HepG2 (cell line): ENCODE results near the gene ADRA2A. TPM values are rescaled to one million over a fixed set of nuclear protein-coding genes. Genes with fewer than 3 reads are reported as not detected.

Source experiments
- ATAC-seq: fragments of 200-7000 bp; cut with Tn5 transposase; 3 replicates; pipeline ENCODE4 v1.9.1; 2020; ENCODE audit warnings: mild to moderate bottlenecking, moderate library complexity
- BruUV-seq: library from RNA; stranded (reverse); fragments of 400-500 nt; replicated peaks from 2 replicates; lab custom pipeline; 2021; lab: Mats Ljungman, UMichigan
- CTCF ChIA-PET: fragments of 300-600 bp; formaldehyde crosslinking; extraction: SDS; loops from one replicate; lab custom pipeline; 2021; ENCODE audit warnings: low total read pairs, inconsistent platforms, low intra/inter-chr PET ratio; lab: Yijun Ruan, JAX
- POLR2A ChIA-PET: fragments of 350-600 bp; sonication (Branson Sonifier 250); formaldehyde crosslinking; loops from one replicate; lab custom pipeline; 2020; ENCODE audit warnings: antibody characterized with exemption, inconsistent platforms; lab: Yijun Ruan, JAX
- DNase-seq: peaks from one replicate; pipeline ENCODE4 v3.0.0-alpha.2; 2015; ENCODE audit warnings: low spot score
- FAIRE-seq: peaks from 3 replicates; lab custom pipeline; 2011; peaks lifted over from hg19 to GRCh38; lab: Jason Lieb, UNC
- H2AFZ ChIP-seq: one replicate; pipeline ENCODE4 v1.6.1; 2011; ENCODE audit warnings: low read length, inconsistent platforms
- H3K27ac ChIP-seq: fragments of 300-600 bp; 3 replicates; pipeline ENCODE4 v1.8.0; 2011; ENCODE audit warnings: mixed run types, mild to moderate bottlenecking, mixed read lengths, low read length, inconsistent platforms; ENCODE audit not compliant: insufficient read depth; ENCODE audit errors: extremely low read length
- H3K27me3 ChIP-seq, 2 experiments: fragments of 200-600 bp in 1 of 2; 2 replicates in 1 of 2; 3 replicates in 1 of 2; pipeline versions ENCODE4 v1.6.0 to v1.8.0; 2011; ENCODE audit warnings: low read length in 2 of 2, mild to moderate bottlenecking in 2 of 2, moderate library complexity in 2 of 2, inconsistent platforms in 1 of 2; ENCODE audit not compliant: insufficient read depth in 2 of 2, control insufficient read depth in 1 of 2
- H3K36me3 ChIP-seq, 2 experiments: fragments of 200-600 bp in 1 of 2; replicated peaks in 1 of 2; 2 replicates in 1 of 2; 3 replicates in 1 of 2; pipeline versions ENCODE4 v1.5.1 to v1.8.0; 2011; ENCODE audit warnings: low read length in 2 of 2, inconsistent platforms in 1 of 2; ENCODE audit not compliant: insufficient read depth in 2 of 2, control insufficient read depth in 1 of 2
- H3K4me1 ChIP-seq: 2 replicates; pipeline ENCODE4 v1.5.1; 2012; ENCODE audit warnings: low read length, inconsistent platforms; ENCODE audit not compliant: insufficient read depth
- H3K4me2 ChIP-seq: 2 replicates; pipeline ENCODE4 v1.6.0; 2011; ENCODE audit warnings: low read depth, low read length, inconsistent platforms
- H3K4me3 ChIP-seq, 3 experiments: fragments of 200-600 bp in 1 of 3; sonication (generic), shearing (Covaris generic) in 1 of 3; replicated peaks in 1 of 3; 2 replicates each; pipeline ENCODE4 v1.5.1; 2011 to 2016; ENCODE audit warnings: low read length in 3 of 3, inconsistent platforms in 2 of 3, low read depth in 2 of 3, mild to moderate bottlenecking in 2 of 3, control low read depth in 1 of 3, mixed read lengths in 1 of 3; ENCODE audit not compliant: insufficient read depth in 1 of 3
- H3K79me2 ChIP-seq: one replicate; pipeline ENCODE4 v1.6.1; 2011; ENCODE audit warnings: low read length, inconsistent platforms; ENCODE audit not compliant: insufficient read depth
- H3K9ac ChIP-seq: 2 replicates; pipeline ENCODE4 v1.6.0; 2011; ENCODE audit warnings: mild to moderate bottlenecking, low read depth, low read length, inconsistent platforms; ENCODE audit not compliant: insufficient read depth
- H3K9me3 ChIP-seq: 2 replicates; pipeline ENCODE4 v1.5.1; 2012; ENCODE audit warnings: mild to moderate bottlenecking, low read length
- H4K20me1 ChIP-seq: 2 replicates; pipeline ENCODE4 v1.6.0; 2011; ENCODE audit warnings: inconsistent platforms, mild to moderate bottlenecking, low read length, moderate library complexity; ENCODE audit not compliant: insufficient read depth
- ATF7 ChIP-seq, 2 experiments: fragments of 450-650 bp in 1 of 2; sonication (generic) in 1 of 2; formaldehyde crosslinking in 1 of 2; IDR thresholded peaks; 2 replicates each; pipeline versions ENCODE4 v1.4.0 to v1.6.1; 2016 to 2020; ENCODE audit warnings: antibody characterized with exemption in 1 of 2, mild to moderate bottlenecking in 1 of 2, missing genetic modification reagents in 1 of 2
- CEBPB ChIP-seq: IDR thresholded peaks from 2 replicates; pipeline ENCODE4 v1.6.1; 2011; ENCODE audit warnings: low read depth, low read length, improper control_type of control experiment, borderline replicate concordance
- SATB2 ChIP-seq: sonication (generic); formaldehyde crosslinking; IDR thresholded peaks from 2 replicates; pipeline ENCODE4 v1.5.0; 2020; ENCODE audit warnings: missing genetic modification reagents
- ZNF841 ChIP-seq: sonication (generic); formaldehyde crosslinking; IDR thresholded peaks from 2 replicates; pipeline ENCODE4 v1.8.1; 2023; ENCODE audit warnings: missing genetic modification reagents, borderline replicate concordance
- WGBS: methylation state at CpG from one replicate; pipeline ENCODE4 v1.1.6; 2017; ENCODE audit warnings: low lambda C conversion rate; 5-methylcytosine and 5-hydroxymethylcytosine counted together
- in situ Hi-C: cut with HindIII; loops from 2 replicates; pipeline ENCODE4 v1.10.0; 2017; ENCODE audit warnings: low pct_unique_long_range_greater_than_20kb; ENCODE audit not compliant: extremely low pct_ligation_motif_present
- intact Hi-C: fragments of 100-400 bp; cut with micrococcal nuclease; formaldehyde crosslinking; loops from one replicate; pipeline ENCODE4 v1.10.0; 2022; ENCODE audit not compliant: unreplicated experiment
- polyA plus RNA-seq, 8 experiments: library from polyadenylated mRNA; depleted of rRNA in 3 of 8; stranded (reverse) in 7 of 8; unstranded in 1 of 8; fragments of >200 nt; fragmentation: Illumina TruSeq in 4 of 8; extraction: Trizol in 4 of 8; gene quantifications; 2 replicates each; pipeline versions ENCODE4 v1.2.1 to v1.2.3, GENCODE V29; 2011 to 2016; ENCODE audit warnings: low read depth in 4 of 8, missing spikeins in 1 of 8, mixed read lengths in 1 of 8; ENCODE audit not compliant: insufficient read depth in 1 of 8
- total RNA-seq, 5 experiments: library from RNA; depleted of rRNA; stranded (reverse); fragments of >200 nt; fragmentation: Illumina TruSeq; extraction: Trizol; gene quantifications; 2 replicates each; pipeline ENCODE4 v1.2.3, GENCODE V29; 2016; ENCODE audit warnings: low read depth in 1 of 5
- TF ChIP-seq, protein P1 (sequence below): sonication (generic); formaldehyde crosslinking; IDR thresholded peaks from 2 replicates; pipeline ENCODE4 v1.8.0; 2022; ENCODE audit warnings: missing genetic modification reagents, low read depth, mild to moderate bottlenecking, borderline replicate concordance
- TF ChIP-seq, protein P2 (sequence below): sonication (generic); formaldehyde crosslinking; IDR thresholded peaks from 2 replicates; pipeline ENCODE4 v1.8.1; 2022; ENCODE audit warnings: low read depth, mild to moderate bottlenecking, missing genetic modification reagents

Gene ADRA2A
- total and polyA plus RNA-seq, 2 of the 13 experiments (the other 11 are each of a cell fraction or from before 2014, with no cell fraction given), result 0.01 TPM; not detected in 1

DNA sequence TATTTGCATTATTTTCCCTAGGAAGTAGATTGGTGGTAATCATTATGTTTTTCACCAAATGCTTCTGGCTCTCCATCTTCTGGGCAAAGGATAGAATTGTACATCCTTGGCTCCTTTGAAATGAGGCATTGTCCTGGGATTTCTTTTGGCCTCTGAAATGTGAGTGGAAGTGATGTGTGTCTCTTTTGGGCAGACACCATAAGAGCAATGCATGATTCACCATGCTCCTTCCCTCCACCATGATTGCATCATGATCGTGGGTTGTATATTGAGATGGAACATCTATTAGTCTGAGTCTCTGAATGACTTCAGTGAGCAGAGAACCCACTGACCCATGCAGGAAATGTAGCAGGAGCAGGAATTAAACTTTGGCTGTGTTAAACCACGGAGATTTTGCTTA, 49.2 kb downstream of the ADRA2A start:
- Histone ChIP-seq H3K4me2 (no peak overlapping the region), H3K27ac (no peak overlapping the region), H3K4me3 (no peak overlapping the region), H3K9me3 (no peaks in the 10 kb centered on the region), H3K36me3 (no peaks in the 10 kb centered on the region), H4K20me1 (no peaks in the 10 kb centered on the region), H3K9ac (no peak overlapping the region), H3K4me1 (0 out of 2 replicates have a peak, but pooled peaks cover 1% of the 10 kb centered on the region), H3K27me3 (peaks cover 0 to 1% of the 10 kb centered on the region in 2 experiments; a peak in 2 of 5 replicates), H3K79me2 (no peaks in the 10 kb centered on the region), H2AFZ (no peak overlapping the region)
- ChIA-PET CTCF (no interaction called here), POLR2A (no interaction called here)
- in situ Hi-C loops, result no loop called here
- 3% methylated on average over 2 of the region's 2 CpGs for WGBS
- no peak for ATAC-seq
- TF ChIP-seq ATF7 (IDR thresholded peaks at IDR 0.05) (0 out of 2 replicates have a peak, but pooled peaks have one; percentile 20), ATF7 (CRISPR knock-in tag; IDR thresholded peaks at IDR 0.05) (no peak), ZNF841 (CRISPR knock-in tag) (no peak), CEBPB (0 out of 2 replicates have a peak, but pooled peaks have one; percentile 6), SATB2 (no peak)
- TF ChIP-seq, protein P1, sequence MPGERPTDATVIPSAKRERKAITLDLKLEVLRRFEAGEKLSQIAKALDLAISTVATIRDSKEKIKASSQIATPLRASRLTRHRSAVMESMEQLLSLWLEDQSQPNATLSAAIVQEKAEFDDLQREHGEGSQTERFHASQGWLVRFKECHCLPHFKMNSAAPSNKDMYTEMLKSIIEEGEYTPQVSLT (CRISPR knock-in tag), result no peak
- TF ChIP-seq, protein P2, sequence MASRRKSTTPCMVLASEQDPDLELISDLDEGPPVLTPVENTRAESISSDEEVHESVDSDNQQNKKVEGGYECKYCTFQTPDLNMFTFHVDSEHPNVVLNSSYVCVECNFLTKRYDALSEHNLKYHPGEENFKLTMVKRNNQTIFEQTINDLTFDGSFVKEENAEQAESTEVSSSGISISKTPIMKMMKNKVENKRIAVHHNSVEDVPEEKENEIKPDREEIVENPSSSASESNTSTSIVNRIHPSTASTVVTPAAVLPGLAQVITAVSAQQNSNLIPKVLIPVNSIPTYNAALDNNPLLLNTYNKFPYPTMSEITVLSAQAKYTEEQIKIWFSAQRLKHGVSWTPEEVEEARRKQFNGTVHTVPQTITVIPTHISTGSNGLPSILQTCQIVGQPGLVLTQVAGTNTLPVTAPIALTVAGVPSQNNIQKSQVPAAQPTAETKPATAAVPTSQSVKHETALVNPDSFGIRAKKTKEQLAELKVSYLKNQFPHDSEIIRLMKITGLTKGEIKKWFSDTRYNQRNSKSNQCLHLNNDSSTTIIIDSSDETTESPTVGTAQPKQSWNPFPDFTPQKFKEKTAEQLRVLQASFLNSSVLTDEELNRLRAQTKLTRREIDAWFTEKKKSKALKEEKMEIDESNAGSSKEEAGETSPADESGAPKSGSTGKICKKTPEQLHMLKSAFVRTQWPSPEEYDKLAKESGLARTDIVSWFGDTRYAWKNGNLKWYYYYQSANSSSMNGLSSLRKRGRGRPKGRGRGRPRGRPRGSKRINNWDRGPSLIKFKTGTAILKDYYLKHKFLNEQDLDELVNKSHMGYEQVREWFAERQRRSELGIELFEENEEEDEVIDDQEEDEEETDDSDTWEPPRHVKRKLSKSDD, result no peak
- DNase-seq, result no peak
- intact Hi-C loops, result no loop called here
- BruUV-seq, result no TSS peak
- no peak for FAIRE-seq
